H1 (cell line): ENCODE results near the gene GTF2H1. TPM values are rescaled to one million over a fixed set of nuclear protein-coding genes. Genes with fewer than 3 reads are reported as not detected.

ENCODE experiments used
- BRCA1 ChIP-seq: IDR thresholded peaks from 2 replicates; pipeline ENCODE4 v1.6.1; 2012; ENCODE audit warnings: low read depth, low read length, improper control_type of control experiment
- MAFK ChIP-seq: IDR thresholded peaks from 2 replicates; pipeline ENCODE4 v1.6.1; 2012; ENCODE audit warnings: low read depth, mild to moderate bottlenecking, improper control_type of control experiment, low read length
- NRF1 ChIP-seq: IDR thresholded peaks from 2 replicates; pipeline ENCODE4 v1.6.1; 2011; ENCODE audit warnings: mild to moderate bottlenecking, low read depth, low read length, improper control_type of control experiment
- SIX5 ChIP-seq: IDR thresholded peaks from 2 replicates; pipeline ENCODE4 v1.6.1; 2011; ENCODE audit warnings: mild to moderate bottlenecking, low read depth, low read length
- SUZ12 ChIP-seq: fragments of 200-600 bp; sonication (generic); IDR thresholded peaks from 2 replicates; pipeline ENCODE4 v1.6.1; 2012; ENCODE audit warnings: mild to moderate bottlenecking, inconsistent platforms, low read length, moderate library complexity, mixed read lengths
- polyA plus RNA-seq, 7 experiments: library from polyadenylated mRNA; depleted of rRNA in 3 of 7; stranded (reverse) in 5 of 7; unstranded in 2 of 7; fragments of >200 nt in 5 of 7; fragments of 200-250 nt in 2 of 7; gene quantifications; 1 replicate in 5 of 7; 2 replicates in 1 of 7; 4 replicates in 1 of 7; pipeline versions ENCODE4 v1.2.1 to v1.2.3, GENCODE V29; 2011 to 2013; ENCODE audit warnings: missing spikeins in 2 of 7, mixed read lengths in 2 of 7
- total RNA-seq: library from RNA; stranded (reverse); fragmentation: NEBNext Ultra II Directional; extraction: Animal tissue kit (Norgen Biotek cat#: 25700); gene quantifications from 2 replicates; pipeline ENCODE4 v1.2.1, GENCODE V29; 2021
- TF ChIP-seq, protein P1 (sequence below): fragments of 300-600 bp; sonication (generic); IDR thresholded peaks from 2 replicates; pipeline ENCODE4 v1.7.1; 2012; ENCODE audit warnings: low read length, moderate library complexity, mild to moderate bottlenecking, inconsistent platforms; ENCODE audit not compliant: insufficient replicate concordance

GTF2H1 gene
- total and polyA plus RNA-seq, 2 of the 8 experiments (the other 6 are each of a cell fraction or from before 2014, with no cell fraction given): 9.1 to 26.3 TPM

- TF ChIP-seq, protein P1, sequence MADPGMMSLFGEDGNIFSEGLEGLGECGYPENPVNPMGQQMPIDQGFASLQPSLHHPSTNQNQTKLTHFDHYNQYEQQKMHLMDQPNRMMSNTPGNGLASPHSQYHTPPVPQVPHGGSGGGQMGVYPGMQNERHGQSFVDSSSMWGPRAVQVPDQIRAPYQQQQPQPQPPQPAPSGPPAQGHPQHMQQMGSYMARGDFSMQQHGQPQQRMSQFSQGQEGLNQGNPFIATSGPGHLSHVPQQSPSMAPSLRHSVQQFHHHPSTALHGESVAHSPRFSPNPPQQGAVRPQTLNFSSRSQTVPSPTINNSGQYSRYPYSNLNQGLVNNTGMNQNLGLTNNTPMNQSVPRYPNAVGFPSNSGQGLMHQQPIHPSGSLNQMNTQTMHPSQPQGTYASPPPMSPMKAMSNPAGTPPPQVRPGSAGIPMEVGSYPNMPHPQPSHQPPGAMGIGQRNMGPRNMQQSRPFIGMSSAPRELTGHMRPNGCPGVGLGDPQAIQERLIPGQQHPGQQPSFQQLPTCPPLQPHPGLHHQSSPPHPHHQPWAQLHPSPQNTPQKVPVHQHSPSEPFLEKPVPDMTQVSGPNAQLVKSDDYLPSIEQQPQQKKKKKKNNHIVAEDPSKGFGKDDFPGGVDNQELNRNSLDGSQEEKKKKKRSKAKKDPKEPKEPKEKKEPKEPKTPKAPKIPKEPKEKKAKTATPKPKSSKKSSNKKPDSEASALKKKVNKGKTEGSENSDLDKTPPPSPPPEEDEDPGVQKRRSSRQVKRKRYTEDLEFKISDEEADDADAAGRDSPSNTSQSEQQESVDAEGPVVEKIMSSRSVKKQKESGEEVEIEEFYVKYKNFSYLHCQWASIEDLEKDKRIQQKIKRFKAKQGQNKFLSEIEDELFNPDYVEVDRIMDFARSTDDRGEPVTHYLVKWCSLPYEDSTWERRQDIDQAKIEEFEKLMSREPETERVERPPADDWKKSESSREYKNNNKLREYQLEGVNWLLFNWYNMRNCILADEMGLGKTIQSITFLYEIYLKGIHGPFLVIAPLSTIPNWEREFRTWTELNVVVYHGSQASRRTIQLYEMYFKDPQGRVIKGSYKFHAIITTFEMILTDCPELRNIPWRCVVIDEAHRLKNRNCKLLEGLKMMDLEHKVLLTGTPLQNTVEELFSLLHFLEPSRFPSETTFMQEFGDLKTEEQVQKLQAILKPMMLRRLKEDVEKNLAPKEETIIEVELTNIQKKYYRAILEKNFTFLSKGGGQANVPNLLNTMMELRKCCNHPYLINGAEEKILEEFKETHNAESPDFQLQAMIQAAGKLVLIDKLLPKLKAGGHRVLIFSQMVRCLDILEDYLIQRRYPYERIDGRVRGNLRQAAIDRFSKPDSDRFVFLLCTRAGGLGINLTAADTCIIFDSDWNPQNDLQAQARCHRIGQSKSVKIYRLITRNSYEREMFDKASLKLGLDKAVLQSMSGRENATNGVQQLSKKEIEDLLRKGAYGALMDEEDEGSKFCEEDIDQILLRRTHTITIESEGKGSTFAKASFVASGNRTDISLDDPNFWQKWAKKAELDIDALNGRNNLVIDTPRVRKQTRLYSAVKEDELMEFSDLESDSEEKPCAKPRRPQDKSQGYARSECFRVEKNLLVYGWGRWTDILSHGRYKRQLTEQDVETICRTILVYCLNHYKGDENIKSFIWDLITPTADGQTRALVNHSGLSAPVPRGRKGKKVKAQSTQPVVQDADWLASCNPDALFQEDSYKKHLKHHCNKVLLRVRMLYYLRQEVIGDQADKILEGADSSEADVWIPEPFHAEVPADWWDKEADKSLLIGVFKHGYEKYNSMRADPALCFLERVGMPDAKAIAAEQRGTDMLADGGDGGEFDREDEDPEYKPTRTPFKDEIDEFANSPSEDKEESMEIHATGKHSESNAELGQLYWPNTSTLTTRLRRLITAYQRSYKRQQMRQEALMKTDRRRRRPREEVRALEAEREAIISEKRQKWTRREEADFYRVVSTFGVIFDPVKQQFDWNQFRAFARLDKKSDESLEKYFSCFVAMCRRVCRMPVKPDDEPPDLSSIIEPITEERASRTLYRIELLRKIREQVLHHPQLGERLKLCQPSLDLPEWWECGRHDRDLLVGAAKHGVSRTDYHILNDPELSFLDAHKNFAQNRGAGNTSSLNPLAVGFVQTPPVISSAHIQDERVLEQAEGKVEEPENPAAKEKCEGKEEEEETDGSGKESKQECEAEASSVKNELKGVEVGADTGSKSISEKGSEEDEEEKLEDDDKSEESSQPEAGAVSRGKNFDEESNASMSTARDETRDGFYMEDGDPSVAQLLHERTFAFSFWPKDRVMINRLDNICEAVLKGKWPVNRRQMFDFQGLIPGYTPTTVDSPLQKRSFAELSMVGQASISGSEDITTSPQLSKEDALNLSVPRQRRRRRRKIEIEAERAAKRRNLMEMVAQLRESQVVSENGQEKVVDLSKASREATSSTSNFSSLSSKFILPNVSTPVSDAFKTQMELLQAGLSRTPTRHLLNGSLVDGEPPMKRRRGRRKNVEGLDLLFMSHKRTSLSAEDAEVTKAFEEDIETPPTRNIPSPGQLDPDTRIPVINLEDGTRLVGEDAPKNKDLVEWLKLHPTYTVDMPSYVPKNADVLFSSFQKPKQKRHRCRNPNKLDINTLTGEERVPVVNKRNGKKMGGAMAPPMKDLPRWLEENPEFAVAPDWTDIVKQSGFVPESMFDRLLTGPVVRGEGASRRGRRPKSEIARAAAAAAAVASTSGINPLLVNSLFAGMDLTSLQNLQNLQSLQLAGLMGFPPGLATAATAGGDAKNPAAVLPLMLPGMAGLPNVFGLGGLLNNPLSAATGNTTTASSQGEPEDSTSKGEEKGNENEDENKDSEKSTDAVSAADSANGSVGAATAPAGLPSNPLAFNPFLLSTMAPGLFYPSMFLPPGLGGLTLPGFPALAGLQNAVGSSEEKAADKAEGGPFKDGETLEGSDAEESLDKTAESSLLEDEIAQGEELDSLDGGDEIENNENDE: no peak
- TF ChIP-seq MAFK (no peak), SIX5 (no peak), SUZ12 (no peak), BRCA1 (no peak), NRF1 (no peak)
Observed at GRCh38 chr11:18397921-18398320, 75.6 kb downstream of the GTF2H1 start (continued).
